ENCODE results near the gene ERBB4.

- TF ChIP-seq POLR2AphosphoS5 (IDR thresholded peaks at IDR 0.05; ENCODE audit: low read depth, low read length) (no peak), POLR2A (IDR thresholded peaks at IDR 0.05; ENCODE audit: control extremely low read depth in 1 of 2, low read depth in 2 of 2, low read length in 2 of 2) (no peak), TCF12 (IDR thresholded peaks at IDR 0.05; ENCODE audit: low read depth, low read length) (no peak), TBP (IDR thresholded peaks at IDR 0.05; ENCODE audit: low read depth, low read length) (no peak), CTCF (IDR thresholded peaks at IDR 0.05; ENCODE audit: control extremely low read depth in 1 of 3, insufficient read depth in 1 of 3, low read depth in 1 of 3, low read length in 3 of 3) (no peak), CBX5 (IDR thresholded peaks at IDR 0.05; ENCODE audit: low read depth, low read length) (no peak)
Measured at GRCh38 chr2:211875488-211875887, 663.1 kb downstream of the ERBB4 start.
